ENCODE data around the gene CIT. TPM values are rescaled to one million over a fixed set of nuclear protein-coding genes. Genes with fewer than 3 reads are reported as not detected.

CIT gene
- total and polyA plus RNA-seq, 4 donors, result 0.31 to 24.7 (median 1.8) TPM

GRCh38 chr12:119758234-119758633, 118.9 kb downstream of the CIT start:
- Histone ChIP-seq H3K27ac (ENCODE audit: low read depth in 1 of 2, low read length in 2 of 2) (no peak overlapping the region), H3K36me3 (ENCODE audit: control insufficient read depth in 4 of 4, insufficient read depth in 3 of 4, low read depth in 1 of 4, low read length in 3 of 4) (no peaks in the 10 kb centered on the region)

More at GRCh38 chr12:119758234-119758633, 118.9 kb downstream of the CIT start:
- no peaks in the 10 kb centered on the region for H3K27me3 ChIP-seq (ENCODE audit: control insufficient read depth in 4 of 4, insufficient read depth in 4 of 4, low read length in 3 of 4)
- H3K4me3 ChIP-seq (ENCODE audit: low read depth in 1 of 3, low read length in 3 of 3), result no peak overlapping the region
- H3K4me1 ChIP-seq (ENCODE audit: control insufficient read depth in 4 of 4, insufficient read depth in 4 of 4, low read length in 3 of 4), result no peaks in the 10 kb centered on the region
- H3K9me3 ChIP-seq (ENCODE audit: control insufficient read depth in 4 of 4, low read length in 3 of 4), result no peaks in the 10 kb centered on the region
- no peak for DNase-seq (ENCODE audit: low spot score)
- H3K9ac ChIP-seq (ENCODE audit: low read depth in 1 of 2, low read length in 2 of 2), result no peak overlapping the region
- WGBS, result 98% methylated on average over 2 of the region's 2 CpGs
- no peak for TF ChIP-seq SP1 (IDR thresholded peaks at IDR 0.05)
- no peak for TF ChIP-seq YY1 (IDR thresholded peaks at IDR 0.05)
- no peak for TF ChIP-seq RXRA (IDR thresholded peaks at IDR 0.05)
- no peak for TF ChIP-seq TAF1 (conservative IDR thresholded peaks at IDR 0.05)
- TF ChIP-seq HNF4A (conservative IDR thresholded peaks at IDR 0.05), result no peak
- no peak for TF ChIP-seq EGR1 (IDR thresholded peaks at IDR 0.05; ENCODE audit: low read depth in 2 of 2)
- TF ChIP-seq, protein P1, sequence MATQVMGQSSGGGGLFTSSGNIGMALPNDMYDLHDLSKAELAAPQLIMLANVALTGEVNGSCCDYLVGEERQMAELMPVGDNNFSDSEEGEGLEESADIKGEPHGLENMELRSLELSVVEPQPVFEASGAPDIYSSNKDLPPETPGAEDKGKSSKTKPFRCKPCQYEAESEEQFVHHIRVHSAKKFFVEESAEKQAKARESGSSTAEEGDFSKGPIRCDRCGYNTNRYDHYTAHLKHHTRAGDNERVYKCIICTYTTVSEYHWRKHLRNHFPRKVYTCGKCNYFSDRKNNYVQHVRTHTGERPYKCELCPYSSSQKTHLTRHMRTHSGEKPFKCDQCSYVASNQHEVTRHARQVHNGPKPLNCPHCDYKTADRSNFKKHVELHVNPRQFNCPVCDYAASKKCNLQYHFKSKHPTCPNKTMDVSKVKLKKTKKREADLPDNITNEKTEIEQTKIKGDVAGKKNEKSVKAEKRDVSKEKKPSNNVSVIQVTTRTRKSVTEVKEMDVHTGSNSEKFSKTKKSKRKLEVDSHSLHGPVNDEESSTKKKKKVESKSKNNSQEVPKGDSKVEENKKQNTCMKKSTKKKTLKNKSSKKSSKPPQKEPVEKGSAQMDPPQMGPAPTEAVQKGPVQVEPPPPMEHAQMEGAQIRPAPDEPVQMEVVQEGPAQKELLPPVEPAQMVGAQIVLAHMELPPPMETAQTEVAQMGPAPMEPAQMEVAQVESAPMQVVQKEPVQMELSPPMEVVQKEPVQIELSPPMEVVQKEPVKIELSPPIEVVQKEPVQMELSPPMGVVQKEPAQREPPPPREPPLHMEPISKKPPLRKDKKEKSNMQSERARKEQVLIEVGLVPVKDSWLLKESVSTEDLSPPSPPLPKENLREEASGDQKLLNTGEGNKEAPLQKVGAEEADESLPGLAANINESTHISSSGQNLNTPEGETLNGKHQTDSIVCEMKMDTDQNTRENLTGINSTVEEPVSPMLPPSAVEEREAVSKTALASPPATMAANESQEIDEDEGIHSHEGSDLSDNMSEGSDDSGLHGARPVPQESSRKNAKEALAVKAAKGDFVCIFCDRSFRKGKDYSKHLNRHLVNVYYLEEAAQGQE (IDR thresholded peaks at IDR 0.05), result no peak
- TF ChIP-seq ATF3 (IDR thresholded peaks at IDR 0.05), result no peak
- no peak for TF ChIP-seq RAD21 (IDR thresholded peaks at IDR 0.05)
- TF ChIP-seq JUND (IDR thresholded peaks at IDR 0.05), result no peak
- no peak for TF ChIP-seq FOXA2 (IDR thresholded peaks at IDR 0.05)
- no peak for TF ChIP-seq ZBTB33 (IDR thresholded peaks at IDR 0.05)
- TF ChIP-seq MAX (IDR thresholded peaks at IDR 0.05), result no peak
- no peak for TF ChIP-seq FOXA1 (IDR thresholded peaks at IDR 0.05)
- TF ChIP-seq CTCF (IDR thresholded peaks at IDR 0.05; ENCODE audit: low read depth, low read length, missing input control), result no peak
- TF ChIP-seq HNF4G (IDR thresholded peaks at IDR 0.05), result no peak
- no peak for TF ChIP-seq GABPA (IDR thresholded peaks at IDR 0.05 in 1 of 2, conservative IDR thresholded peaks at IDR 0.05 in 1 of 2)
- no peak for TF ChIP-seq NR2F2 (IDR thresholded peaks at IDR 0.05)
